Measurements from ENCODE around the gene ABCC8.

DNA sequence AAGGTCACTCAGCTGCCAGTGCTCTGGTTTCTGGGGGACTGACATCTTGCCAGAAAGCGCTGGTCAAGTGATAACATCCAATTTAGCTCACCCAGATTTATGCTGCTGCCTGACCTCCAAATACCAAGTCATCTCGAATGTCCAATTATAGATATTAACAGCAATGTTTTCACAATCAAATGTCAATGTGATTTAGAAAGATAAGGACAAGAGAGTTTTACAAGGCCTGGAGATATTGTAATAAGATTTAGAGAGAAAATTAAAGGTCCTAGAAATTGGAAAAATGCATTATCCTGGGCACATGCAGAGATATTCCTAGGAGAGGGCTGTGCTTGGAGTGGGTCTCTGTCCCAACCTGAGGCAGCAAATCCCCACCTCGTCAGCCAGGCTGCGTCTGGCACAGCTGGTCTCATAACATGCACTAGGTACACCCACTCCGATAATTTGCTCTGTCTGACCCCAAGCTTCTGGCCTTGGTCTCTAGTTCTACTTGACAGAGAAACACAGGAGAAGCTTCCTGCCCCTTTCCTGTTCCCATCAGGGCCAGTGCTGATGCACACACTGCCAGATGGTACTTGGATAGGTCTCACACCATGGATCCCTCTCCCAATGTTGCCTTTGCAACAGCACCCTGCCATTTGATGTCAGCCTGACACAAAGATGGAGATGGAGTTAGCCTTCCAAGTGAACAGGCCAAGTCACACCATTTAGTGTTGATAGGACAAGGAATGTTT is 39.0 kb upstream of the ABCC8 start:
- TF ChIP-seq POLR2AphosphoS5 (IDR thresholded peaks at IDR 0.05; ENCODE audit: low read depth, low read length) (no peak), POLR2A (IDR thresholded peaks at IDR 0.05; ENCODE audit: low read depth, low read length) (no peak), TAF1 (IDR thresholded peaks at IDR 0.05; ENCODE audit: borderline replicate concordance, low read depth, low read length) (no peak)

All from GM12892 (cell line).